HepG2 (cell line): ENCODE data around the gene RHBDD3. TPM values are rescaled to one million over a fixed set of nuclear protein-coding genes. Genes with fewer than 3 reads are reported as not detected.

Experiments used
- ATF2 ChIP-seq: sonication (generic); formaldehyde crosslinking; IDR thresholded peaks from 2 replicates; pipeline ENCODE4 v1.4.0; 2020; ENCODE audit warnings: missing genetic modification reagents
- ATF4 ChIP-seq, 2 experiments: fragments of 450-650 bp in 1 of 2; sonication (generic) in 1 of 2; formaldehyde crosslinking; IDR thresholded peaks; 2 replicates each; pipeline versions ENCODE4 v1.5.0 to v1.8.0; 2020 to 2022; ENCODE audit warnings: mild to moderate bottlenecking in 1 of 2, missing genetic modification reagents in 1 of 2
- CREB1 ChIP-seq, 2 experiments: fragments of 450-650 bp in 1 of 2; IDR thresholded peaks; 2 replicates each; pipeline ENCODE4 v1.6.1; 2016 to 2017; ENCODE audit warnings: control low read depth in 1 of 2, mild to moderate bottlenecking in 1 of 2, missing compliant biosample characterization in 1 of 2, missing genetic modification characterization in 1 of 2
- ELF3 ChIP-seq: IDR thresholded peaks from 2 replicates; pipeline ENCODE4 v1.6.1; 2016; ENCODE audit warnings: missing genetic modification reagents, missing compliant biosample characterization
- GABPA ChIP-seq, 2 experiments: IDR thresholded peaks; 2 replicates each; pipeline ENCODE4 v1.6.1; 2011 to 2016; ENCODE audit warnings: low read depth in 2 of 2, low read length in 1 of 2, missing biosample characterization in 1 of 2, missing genetic modification characterization in 1 of 2
- HDAC2 ChIP-seq: sonication (generic); formaldehyde crosslinking; IDR thresholded peaks from 2 replicates; pipeline ENCODE4 v1.4.0; 2020; ENCODE audit warnings: missing genetic modification reagents
- MXD1 ChIP-seq: sonication (generic); formaldehyde crosslinking; IDR thresholded peaks from 2 replicates; pipeline ENCODE4 v1.4.0; 2020; ENCODE audit warnings: mild to moderate bottlenecking, missing genetic modification reagents
- MYC ChIP-seq: sonication (generic); formaldehyde crosslinking; IDR thresholded peaks from 2 replicates; pipeline ENCODE4 v1.9.0; 2021; ENCODE audit warnings: missing genetic modification reagents, borderline replicate concordance
- ONECUT2 ChIP-seq: sonication (generic); formaldehyde crosslinking; IDR thresholded peaks from 2 replicates; pipeline ENCODE4 v1.4.0; 2020; ENCODE audit warnings: missing genetic modification reagents
- PAX8 ChIP-seq: sonication (generic); formaldehyde crosslinking; IDR thresholded peaks from 2 replicates; pipeline ENCODE4 v1.8.0; 2022; ENCODE audit warnings: mild to moderate bottlenecking, missing genetic modification reagents, borderline replicate concordance
- PHF20 ChIP-seq: sonication (generic); formaldehyde crosslinking; IDR thresholded peaks from 2 replicates; pipeline ENCODE4 v1.5.0; 2020; ENCODE audit warnings: mild to moderate bottlenecking, missing genetic modification reagents
- RXRB ChIP-seq: IDR thresholded peaks from 2 replicates; pipeline ENCODE4 v1.6.1; 2016; ENCODE audit warnings: borderline replicate concordance, missing genetic modification reagents, missing compliant biosample characterization
- SETDB1 ChIP-seq: sonication (generic); formaldehyde crosslinking; IDR thresholded peaks from 2 replicates; pipeline ENCODE4 v1.5.1; 2020; ENCODE audit warnings: missing genetic modification reagents, mild to moderate bottlenecking, borderline replicate concordance
- SMAD1 ChIP-seq: sonication (generic); formaldehyde crosslinking; IDR thresholded peaks from 2 replicates; pipeline ENCODE4 v1.4.0; 2020; ENCODE audit warnings: missing genetic modification reagents, low read depth, mild to moderate bottlenecking, borderline replicate concordance
- SMC3 ChIP-seq: IDR thresholded peaks from 2 replicates; pipeline ENCODE4 v1.6.1; 2011; ENCODE audit warnings: low read length, improper control_type of control experiment
- TBL1XR1 ChIP-seq: fragments of 150-350 bp; IDR thresholded peaks from 2 replicates; pipeline ENCODE4 v1.6.1; 2014; ENCODE audit warnings: borderline replicate concordance, low read length; ENCODE audit not compliant: partially characterized antibody
- U2AF2 ChIP-seq: fragments of 200-400 bp; formaldehyde crosslinking; IDR thresholded peaks from 2 replicates; pipeline ENCODE4 v1.6.1; 2017; ENCODE audit warnings: low read depth, mild to moderate bottlenecking, low read length
- ZC3H4 ChIP-seq: sonication (generic); formaldehyde crosslinking; IDR thresholded peaks from 2 replicates; pipeline ENCODE4 v1.4.0; 2020; ENCODE audit warnings: missing genetic modification reagents, borderline replicate concordance
- ZNF10 ChIP-seq: sonication (generic); formaldehyde crosslinking; IDR thresholded peaks from 2 replicates; pipeline ENCODE4 v1.4.0; 2020; ENCODE audit warnings: mild to moderate bottlenecking, low read depth, missing genetic modification reagents, borderline replicate concordance
- polyA plus RNA-seq, 8 experiments: library from polyadenylated mRNA; depleted of rRNA in 3 of 8; stranded (reverse) in 7 of 8; unstranded in 1 of 8; fragments of >200 nt; fragmentation: Illumina TruSeq in 4 of 8; extraction: Trizol in 4 of 8; gene quantifications; 2 replicates each; pipeline versions ENCODE4 v1.2.1 to v1.2.3, GENCODE V29; 2011 to 2016; ENCODE audit warnings: low read depth in 4 of 8, missing spikeins in 1 of 8, mixed read lengths in 1 of 8; ENCODE audit not compliant: insufficient read depth in 1 of 8
- total RNA-seq, 5 experiments: library from RNA; depleted of rRNA; stranded (reverse); fragments of >200 nt; fragmentation: Illumina TruSeq; extraction: Trizol; gene quantifications; 2 replicates each; pipeline ENCODE4 v1.2.3, GENCODE V29; 2016; ENCODE audit warnings: low read depth in 1 of 5
- TF ChIP-seq, protein P1 (sequence below): sonication (generic); formaldehyde crosslinking; IDR thresholded peaks from 2 replicates; pipeline ENCODE4 v1.4.0; 2020; ENCODE audit warnings: missing genetic modification reagents

Gene RHBDD3
- total and polyA plus RNA-seq, 2 of the 13 experiments (the other 11 are each of a cell fraction or from before 2014, with no cell fraction given) = 12.1 to 26.7 TPM

GRCh38 chr22:29268511-29269229, 889 bp upstream of the RHBDD3 start (continued):
- TF ChIP-seq GABPA (IDR thresholded peaks at IDR 0.05; ENCODE audit: low read depth, low read length) (no peak; the same call in 1 of the 2 replicates), GABPA (CRISPR knock-in tag; IDR thresholded peaks at IDR 0.05; ENCODE audit: low read depth) (no peak), RXRB (CRISPR knock-in tag) (no peak), SMC3 (no peak), MYC (CRISPR knock-in tag) (peak; percentile 56; the same call in 1 of the 2 replicates), ZNF10 (no peak), ATF2 (CRISPR knock-in tag) (no peak), U2AF2 (no peak), ATF4 (CRISPR knock-in tag; IDR thresholded peaks at IDR 0.05) (peak in 1 of 2 experiments; percentile 54; a peak in 1 of 4 replicates), HDAC2 (CRISPR knock-in tag) (no peak), ONECUT2 (CRISPR knock-in tag) (no peak), PHF20 (CRISPR knock-in tag) (no peak), SMAD1 (CRISPR knock-in tag) (no peak; the same call in 1 of the 2 replicates), TBL1XR1 (no peak), ZC3H4 (CRISPR knock-in tag) (0 out of 2 replicates have a peak, but pooled peaks have one; percentile 4), SETDB1 (CRISPR knock-in tag) (no peak), MXD1 (CRISPR knock-in tag) (peak; percentile 78; the same call in 1 of the 2 replicates), PAX8 (CRISPR knock-in tag) (0 out of 2 replicates have a peak, but pooled peaks have one; percentile 35), ELF3 (CRISPR knock-in tag) (peak; percentile 3; the same call in 1 of the 2 replicates), CREB1 (IDR thresholded peaks at IDR 0.05) (no peak), CREB1 (CRISPR knock-in tag; IDR thresholded peaks at IDR 0.05) (no peak)
- TF ChIP-seq, protein P1, sequence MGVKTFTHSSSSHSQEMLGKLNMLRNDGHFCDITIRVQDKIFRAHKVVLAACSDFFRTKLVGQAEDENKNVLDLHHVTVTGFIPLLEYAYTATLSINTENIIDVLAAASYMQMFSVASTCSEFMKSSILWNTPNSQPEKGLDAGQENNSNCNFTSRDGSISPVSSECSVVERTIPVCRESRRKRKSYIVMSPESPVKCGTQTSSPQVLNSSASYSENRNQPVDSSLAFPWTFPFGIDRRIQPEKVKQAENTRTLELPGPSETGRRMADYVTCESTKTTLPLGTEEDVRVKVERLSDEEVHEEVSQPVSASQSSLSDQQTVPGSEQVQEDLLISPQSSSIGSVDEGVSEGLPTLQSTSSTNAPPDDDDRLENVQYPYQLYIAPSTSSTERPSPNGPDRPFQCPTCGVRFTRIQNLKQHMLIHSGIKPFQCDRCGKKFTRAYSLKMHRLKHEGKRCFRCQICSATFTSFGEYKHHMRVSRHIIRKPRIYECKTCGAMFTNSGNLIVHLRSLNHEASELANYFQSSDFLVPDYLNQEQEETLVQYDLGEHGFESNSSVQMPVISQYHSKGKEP (CRISPR knock-in tag) = no peak
